ENCODE data around the gene SIGLEC5. TPM values are rescaled to one million over a fixed set of nuclear protein-coding genes. Genes with fewer than 3 reads are reported as not detected.
A peak's percentile ranks its signal among the peaks of the same experiment; 100 is the strongest.

Gene SIGLEC5
- total RNA-seq, 1 donor from 2014 or later: 1.6 TPM

DNA sequence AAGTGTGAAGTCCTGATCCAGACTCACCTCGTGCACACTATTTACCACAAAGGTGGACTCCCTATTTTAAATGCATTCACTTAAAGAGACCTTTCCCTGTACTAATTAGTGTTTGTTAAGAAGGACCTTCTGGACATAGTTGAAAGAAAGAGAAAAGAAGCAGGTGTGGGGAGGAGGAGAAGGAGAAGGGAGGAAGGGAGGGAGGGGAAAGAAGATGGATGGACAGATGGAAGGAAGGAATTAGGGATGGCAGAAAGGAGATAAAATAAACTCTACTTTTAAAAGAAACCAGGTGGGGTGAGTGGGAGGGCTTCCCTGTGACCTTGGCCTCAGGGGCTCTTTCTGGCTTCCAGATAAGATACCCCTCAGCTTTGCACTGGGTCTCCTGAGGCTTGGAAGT lies 37.7 kb downstream of the SIGLEC5 start:
- no peak overlapping the region for H3K4me3 ChIP-seq (ENCODE audit: low read length in 3 of 3)
- peaks cover 5 to 11% (median 6%) of the 10 kb centered on the region in 3 donors for H3K36me3 ChIP-seq (ENCODE audit: control insufficient read depth in 3 of 3, insufficient read depth in 3 of 3, low read length in 3 of 3)
- no peak overlapping the region for H3K9ac ChIP-seq (ENCODE audit: low read depth in 1 of 3, low read length in 3 of 3)
- H3K27ac ChIP-seq (ENCODE audit: low read depth, low read length): no peak overlapping the region
- peaks cover 17 to 22% (median 18%) of the 10 kb centered on the region in 3 donors for H3K4me1 ChIP-seq (ENCODE audit: control insufficient read depth in 3 of 3, insufficient read depth in 3 of 3, low read length in 3 of 3)
- peaks cover 0 to 4% (median 0%) of the 10 kb centered on the region in 3 donors for H3K27me3 ChIP-seq (ENCODE audit: control insufficient read depth in 3 of 3, insufficient read depth in 3 of 3, low read length in 3 of 3)
- H3K9me3 ChIP-seq (ENCODE audit: control insufficient read depth in 3 of 3, low read length in 3 of 3): peaks cover 0 to 7% (median 6%) of the 10 kb centered on the region in 3 donors

DNA sequence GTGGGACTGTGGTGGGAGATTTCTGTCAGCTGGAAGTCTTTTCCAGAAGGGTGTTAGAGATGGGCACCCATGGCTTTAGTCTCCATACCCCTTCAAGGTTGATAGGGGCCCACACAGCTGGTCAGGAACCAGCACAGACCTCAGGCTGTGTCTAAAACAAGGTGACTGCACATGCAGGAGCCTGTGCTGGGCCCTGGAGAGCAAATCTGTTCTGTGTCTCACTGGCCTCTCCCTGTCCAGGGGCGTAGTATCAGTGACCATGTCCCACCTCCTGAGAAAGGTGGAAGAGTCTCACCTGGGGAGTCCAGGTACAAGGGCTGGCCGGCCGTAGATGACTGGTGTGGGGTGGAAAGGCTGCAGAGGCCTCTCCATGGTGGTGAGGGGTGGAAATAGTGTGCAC lies 39.8 kb downstream of the SIGLEC5 start:
- H3K9me3 ChIP-seq (ENCODE audit: control insufficient read depth in 3 of 3, low read length in 3 of 3): peaks cover 6 to 17% (median 16%) of the 10 kb centered on the region in 3 donors
- H3K4me1 ChIP-seq (ENCODE audit: control insufficient read depth in 3 of 3, insufficient read depth in 3 of 3, low read length in 3 of 3): peaks cover 17 to 22% (median 18%) of the 10 kb centered on the region in 3 donors
- H3K9ac ChIP-seq (ENCODE audit: low read depth in 1 of 3, low read length in 3 of 3): no peak overlapping the region
- H3K27me3 ChIP-seq (ENCODE audit: control insufficient read depth in 3 of 3, insufficient read depth in 3 of 3, low read length in 3 of 3): no peaks in the 10 kb centered on the region
- H3K4me3 ChIP-seq (ENCODE audit: low read length in 3 of 3): no peak overlapping the region
- peaks cover 22 to 28% (median 24%) of the 10 kb centered on the region in 3 donors for H3K36me3 ChIP-seq (ENCODE audit: control insufficient read depth in 3 of 3, insufficient read depth in 3 of 3, low read length in 3 of 3)
- no peak overlapping the region for H3K27ac ChIP-seq (ENCODE audit: low read depth, low read length)

DNA sequence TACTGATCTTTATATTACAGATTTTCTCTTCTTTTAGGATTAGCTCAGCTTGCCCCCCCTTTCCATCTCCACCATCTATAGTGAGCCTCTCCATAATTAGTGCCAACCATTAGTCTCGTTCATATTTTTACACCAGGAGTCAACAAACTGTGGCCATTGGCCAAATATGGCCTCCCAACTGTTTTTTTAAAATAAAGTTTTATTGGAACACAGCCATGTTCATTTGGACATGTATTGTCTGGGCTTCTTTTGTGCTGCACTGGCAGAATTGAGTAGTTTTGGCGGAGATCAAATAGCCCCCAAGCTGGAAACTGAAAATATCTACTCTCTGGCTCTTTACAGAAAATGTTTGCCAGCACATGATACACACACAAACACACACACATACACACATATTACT lies 40.7 kb downstream of the SIGLEC5 start:
- Histone ChIP-seq H3K9me3 (ENCODE audit: control insufficient read depth in 3 of 3, low read length in 3 of 3) (peaks cover 6 to 17% (median 16%) of the 10 kb centered on the region in 3 donors), H3K27me3 (ENCODE audit: control insufficient read depth in 3 of 3, insufficient read depth in 3 of 3, low read length in 3 of 3) (no peaks in the 10 kb centered on the region), H3K9ac (ENCODE audit: low read depth in 1 of 3, low read length in 3 of 3) (no peak overlapping the region), H3K36me3 (ENCODE audit: control insufficient read depth in 3 of 3, insufficient read depth in 3 of 3, low read length in 3 of 3) (peaks cover 27 to 33% (median 31%) of the 10 kb centered on the region in 3 donors), H3K4me1 (ENCODE audit: control insufficient read depth in 3 of 3, insufficient read depth in 3 of 3, low read length in 3 of 3) (peaks cover 12 to 16% (median 13%) of the 10 kb centered on the region in 3 donors), H3K27ac (ENCODE audit: low read depth, low read length) (no peak overlapping the region), H3K4me3 (ENCODE audit: low read length in 3 of 3) (no peak overlapping the region)

DNA sequence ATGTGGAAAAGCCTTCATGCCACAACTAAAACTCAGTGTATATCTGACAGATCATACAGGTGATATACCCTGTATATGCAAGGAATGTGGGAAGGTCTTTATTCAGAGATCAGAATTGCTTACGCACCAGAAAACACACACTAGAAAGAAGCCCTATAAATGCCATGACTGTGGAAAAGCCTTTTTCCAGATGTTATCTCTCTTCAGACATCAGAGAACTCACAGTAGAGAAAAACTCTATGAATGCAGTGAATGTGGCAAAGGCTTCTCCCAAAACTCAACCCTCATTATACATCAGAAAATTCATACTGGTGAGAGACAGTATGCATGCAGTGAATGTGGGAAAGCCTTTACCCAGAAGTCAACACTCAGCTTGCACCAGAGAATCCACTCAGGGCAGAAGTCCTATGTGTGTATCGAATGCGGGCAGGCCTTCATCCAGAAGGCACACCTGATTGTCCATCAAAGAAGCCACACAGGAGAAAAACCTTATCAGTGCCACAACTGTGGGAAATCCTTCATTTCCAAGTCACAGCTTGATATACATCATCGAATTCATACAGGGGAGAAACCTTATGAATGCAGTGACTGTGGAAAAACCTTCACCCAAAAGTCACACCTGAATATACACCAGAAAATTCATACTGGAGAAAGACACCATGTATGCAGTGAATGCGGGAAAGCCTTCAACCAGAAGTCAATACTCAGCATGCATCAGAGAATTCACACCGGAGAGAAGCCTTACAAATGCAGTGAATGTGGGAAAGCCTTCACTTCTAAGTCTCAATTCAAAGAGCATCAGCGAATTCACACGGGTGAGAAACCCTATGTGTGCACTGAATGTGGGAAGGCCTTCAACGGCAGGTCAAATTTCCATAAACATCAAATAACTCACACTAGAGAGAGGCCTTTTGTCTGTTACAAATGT lies 42.7 kb downstream of the SIGLEC5 start:
- H3K4me1 ChIP-seq (ENCODE audit: control insufficient read depth in 3 of 3, insufficient read depth in 3 of 3, low read length in 3 of 3): no peaks in the 10 kb centered on the region
- H3K4me3 ChIP-seq (ENCODE audit: low read length in 3 of 3): no peak overlapping the region
- peaks cover 29 to 51% (median 45%) of the 10 kb centered on the region in 3 donors for H3K36me3 ChIP-seq (ENCODE audit: control insufficient read depth in 3 of 3, insufficient read depth in 3 of 3, low read length in 3 of 3)
- H3K9ac ChIP-seq (ENCODE audit: low read depth in 1 of 3, low read length in 3 of 3): no peak overlapping the region
- H3K27ac ChIP-seq (ENCODE audit: low read depth, low read length): no peak overlapping the region
- no peaks in the 10 kb centered on the region for H3K27me3 ChIP-seq (ENCODE audit: control insufficient read depth in 3 of 3, insufficient read depth in 3 of 3, low read length in 3 of 3)
- peaks cover 6 to 17% (median 16%) of the 10 kb centered on the region in 3 donors for H3K9me3 ChIP-seq (ENCODE audit: control insufficient read depth in 3 of 3, low read length in 3 of 3)

DNA sequence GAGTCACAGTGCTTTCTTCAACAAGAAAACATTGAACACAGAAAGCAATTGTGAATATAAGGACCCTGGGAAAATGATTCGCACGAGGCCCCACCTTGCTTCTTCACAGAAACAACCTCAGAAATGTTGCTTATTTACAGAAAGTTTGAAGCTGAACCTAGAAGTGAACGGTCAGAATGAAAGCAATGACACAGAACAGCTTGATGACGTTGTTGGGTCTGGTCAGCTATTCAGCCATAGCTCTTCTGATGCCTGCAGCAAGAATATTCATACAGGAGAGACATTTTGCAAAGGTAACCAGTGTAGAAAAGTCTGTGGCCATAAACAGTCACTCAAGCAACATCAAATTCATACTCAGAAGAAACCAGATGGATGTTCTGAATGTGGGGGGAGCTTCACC lies 43.4 kb downstream of the SIGLEC5 start:
- H3K27ac ChIP-seq (ENCODE audit: low read depth, low read length): no peak overlapping the region
- H3K4me3 ChIP-seq (ENCODE audit: low read length in 3 of 3): peak overlapping the region in 1 of 3 donors; percentile 3
- H3K9me3 ChIP-seq (ENCODE audit: control insufficient read depth in 3 of 3, low read length in 3 of 3): peaks cover 6 to 17% (median 16%) of the 10 kb centered on the region in 3 donors
- no peak overlapping the region for H3K9ac ChIP-seq (ENCODE audit: low read depth in 1 of 3, low read length in 3 of 3)
- peaks cover 33 to 54% (median 49%) of the 10 kb centered on the region in 3 donors for H3K36me3 ChIP-seq (ENCODE audit: control insufficient read depth in 3 of 3, insufficient read depth in 3 of 3, low read length in 3 of 3)
- no peaks in the 10 kb centered on the region for H3K27me3 ChIP-seq (ENCODE audit: control insufficient read depth in 3 of 3, insufficient read depth in 3 of 3, low read length in 3 of 3)
- H3K4me1 ChIP-seq (ENCODE audit: control insufficient read depth in 3 of 3, insufficient read depth in 3 of 3, low read length in 3 of 3): no peaks in the 10 kb centered on the region

DNA sequence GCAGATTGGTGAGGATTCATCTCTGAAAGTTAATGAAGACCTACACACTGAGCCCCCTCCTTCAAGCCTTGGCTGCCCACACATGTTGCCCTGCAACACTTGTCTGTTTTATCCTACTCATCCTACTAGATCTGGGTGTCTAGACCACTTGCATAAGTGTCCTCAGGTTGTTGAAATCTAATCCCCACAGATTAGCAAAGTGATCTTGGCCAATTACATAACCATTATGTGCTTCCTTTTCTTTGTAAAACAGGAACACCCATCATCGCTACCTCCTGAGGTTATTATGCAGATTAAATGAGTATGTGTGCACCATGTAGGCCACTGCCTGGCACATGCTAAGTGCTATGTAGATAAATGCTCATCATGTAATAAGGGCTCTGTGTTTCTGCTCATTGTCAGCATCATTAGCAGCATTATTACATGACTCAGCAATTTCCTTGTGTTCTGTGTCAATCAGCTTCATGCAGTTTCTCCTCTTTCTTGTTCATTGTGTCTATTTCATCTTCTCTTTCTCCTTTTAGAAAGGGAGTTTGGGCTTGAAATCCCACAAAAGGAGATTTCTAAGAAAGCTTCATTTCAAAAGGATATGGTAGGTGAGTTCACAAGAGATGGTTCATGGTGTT lies 44.0 kb downstream of the SIGLEC5 start:
- Histone ChIP-seq H3K4me1 (ENCODE audit: control insufficient read depth in 3 of 3, insufficient read depth in 3 of 3, low read length in 3 of 3) (no peaks in the 10 kb centered on the region), H3K9me3 (ENCODE audit: control insufficient read depth in 3 of 3, low read length in 3 of 3) (peaks cover 6 to 17% (median 16%) of the 10 kb centered on the region in 3 donors), H3K27me3 (ENCODE audit: control insufficient read depth in 3 of 3, insufficient read depth in 3 of 3, low read length in 3 of 3) (no peaks in the 10 kb centered on the region), H3K4me3 (ENCODE audit: low read length in 3 of 3) (no peak overlapping the region), H3K9ac (ENCODE audit: low read depth in 1 of 3, low read length in 3 of 3) (no peak overlapping the region), H3K36me3 (ENCODE audit: control insufficient read depth in 3 of 3, insufficient read depth in 3 of 3, low read length in 3 of 3) (peaks cover 38 to 60% (median 55%) of the 10 kb centered on the region in 3 donors), H3K27ac (ENCODE audit: low read depth, low read length) (no peak overlapping the region)

DNA sequence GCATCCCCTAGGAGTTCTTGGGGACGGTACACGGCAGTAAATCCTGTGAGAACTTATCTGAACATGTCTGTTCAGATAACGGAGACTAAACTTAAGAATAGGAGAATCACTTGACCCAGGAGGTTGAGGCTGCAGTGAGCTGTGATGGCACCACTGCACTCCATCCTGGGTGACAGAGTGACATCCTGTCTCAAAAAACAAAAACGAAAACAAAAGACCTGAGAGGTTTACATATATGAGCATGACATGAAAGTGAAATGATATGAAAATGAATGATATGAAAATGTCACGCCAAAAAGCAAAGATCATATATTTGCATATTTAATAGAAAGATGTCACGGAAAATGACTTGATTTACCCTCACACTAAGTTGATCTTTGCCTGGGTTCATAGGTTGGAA lies 53.4 kb downstream of the SIGLEC5 start:
- no peak overlapping the region for H3K27ac ChIP-seq (ENCODE audit: low read depth, low read length)
- no peak overlapping the region for H3K4me3 ChIP-seq (ENCODE audit: low read length in 3 of 3)
- H3K9ac ChIP-seq (ENCODE audit: low read depth in 1 of 3, low read length in 3 of 3): no peak overlapping the region
- peaks cover 5 to 10% (median 9%) of the 10 kb centered on the region in 3 donors for H3K4me1 ChIP-seq (ENCODE audit: control insufficient read depth in 3 of 3, insufficient read depth in 3 of 3, low read length in 3 of 3)
- no peaks in the 10 kb centered on the region for H3K9me3 ChIP-seq (ENCODE audit: control insufficient read depth in 3 of 3, low read length in 3 of 3)
- H3K27me3 ChIP-seq (ENCODE audit: control insufficient read depth in 3 of 3, insufficient read depth in 3 of 3, low read length in 3 of 3): no peaks in the 10 kb centered on the region
- H3K36me3 ChIP-seq (ENCODE audit: control insufficient read depth in 3 of 3, insufficient read depth in 3 of 3, low read length in 3 of 3): peaks cover 27 to 36% (median 32%) of the 10 kb centered on the region in 3 donors

DNA sequence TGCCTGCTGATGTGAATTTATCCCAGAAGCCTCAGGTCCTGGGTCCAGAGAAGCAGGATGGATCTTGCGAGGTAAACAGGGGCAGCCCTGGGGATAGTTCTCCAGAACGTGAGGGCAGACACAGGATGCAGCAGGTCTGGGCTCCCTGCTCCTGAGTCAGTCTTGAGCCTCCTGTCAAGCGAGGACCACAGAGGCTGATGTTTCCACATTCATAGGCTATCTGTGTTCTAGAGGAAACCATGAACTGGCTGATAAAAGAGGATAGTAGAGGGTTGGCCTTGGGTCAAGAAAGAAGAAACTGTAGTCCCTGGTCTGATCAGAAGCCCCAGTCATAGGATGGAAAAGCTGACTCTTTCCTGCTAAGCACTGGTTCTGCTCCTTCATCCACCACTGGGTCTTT lies 56.9 kb downstream of the SIGLEC5 start:
- Histone ChIP-seq H3K36me3 (ENCODE audit: control insufficient read depth in 3 of 3, insufficient read depth in 3 of 3, low read length in 3 of 3) (peaks cover 16 to 22% (median 21%) of the 10 kb centered on the region in 3 donors), H3K9me3 (ENCODE audit: control insufficient read depth in 3 of 3, low read length in 3 of 3) (no peaks in the 10 kb centered on the region), H3K4me1 (ENCODE audit: control insufficient read depth in 3 of 3, insufficient read depth in 3 of 3, low read length in 3 of 3) (peaks cover 8 to 14% (median 13%) of the 10 kb centered on the region in 3 donors), H3K9ac (ENCODE audit: low read depth in 1 of 3, low read length in 3 of 3) (no peak overlapping the region), H3K27ac (ENCODE audit: low read depth, low read length) (no peak overlapping the region), H3K27me3 (ENCODE audit: control insufficient read depth in 3 of 3, insufficient read depth in 3 of 3, low read length in 3 of 3) (peaks cover 2 to 3% (median 2%) of the 10 kb centered on the region in 3 donors), H3K4me3 (ENCODE audit: low read length in 3 of 3) (no peak overlapping the region)

DNA sequence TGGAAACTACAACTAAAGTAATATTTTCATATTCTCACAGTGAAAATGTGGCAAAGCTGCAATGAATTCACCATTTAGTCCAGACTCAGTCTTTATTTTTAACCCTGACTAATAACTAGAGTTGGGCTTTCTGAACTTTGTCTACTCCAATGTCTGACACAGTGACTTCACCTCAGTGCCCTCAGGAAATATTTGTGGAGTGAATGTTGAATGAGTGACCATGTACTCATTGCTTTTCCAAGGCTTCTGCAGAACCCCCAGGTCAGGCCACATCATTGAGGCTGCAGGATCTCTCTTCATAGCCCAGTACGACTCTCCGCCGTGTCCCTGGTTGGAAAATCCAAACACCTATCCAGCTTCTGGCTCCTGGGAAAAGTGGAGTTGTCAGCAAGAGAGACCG lies 57.3 kb downstream of the SIGLEC5 start:
- Histone ChIP-seq H3K27me3 (ENCODE audit: control insufficient read depth in 3 of 3, insufficient read depth in 3 of 3, low read length in 3 of 3) (peaks cover 2 to 3% (median 2%) of the 10 kb centered on the region in 3 donors), H3K9ac (ENCODE audit: low read depth in 1 of 3, low read length in 3 of 3) (no peak overlapping the region), H3K27ac (ENCODE audit: low read depth, low read length) (no peak overlapping the region), H3K4me1 (ENCODE audit: control insufficient read depth in 3 of 3, insufficient read depth in 3 of 3, low read length in 3 of 3) (peaks cover 8 to 14% (median 13%) of the 10 kb centered on the region in 3 donors), H3K4me3 (ENCODE audit: low read length in 3 of 3) (no peak overlapping the region), H3K36me3 (ENCODE audit: control insufficient read depth in 3 of 3, insufficient read depth in 3 of 3, low read length in 3 of 3) (peaks cover 15 to 22% (median 21%) of the 10 kb centered on the region in 3 donors), H3K9me3 (ENCODE audit: control insufficient read depth in 3 of 3, low read length in 3 of 3) (no peaks in the 10 kb centered on the region)

Data from skeletal muscle tissue (tissue), 4 donors.